Osteocyte (in vitro differentiated cells): ENCODE measurements around the gene USP36. TPM values are rescaled to one million over a fixed set of nuclear protein-coding genes. Genes with fewer than 3 reads are reported as not detected.

ENCODE experiments used
- DNase-seq: peaks from one replicate; pipeline ENCODE4 v3.0.0; 2021; ENCODE audit warnings: mixed read lengths; ENCODE audit not compliant: unreplicated experiment; ENCODE audit errors: extremely low spot score
- H3K27ac Mint-ChIP-seq: one replicate; pipeline ENCODE4 v1.8.0; 2021; ENCODE audit warnings: mild to moderate bottlenecking, mixed read lengths; ENCODE audit not compliant: unreplicated experiment
- H3K27me3 Mint-ChIP-seq: one replicate; pipeline ENCODE4 v1.8.0; 2021; ENCODE audit warnings: mixed read lengths; ENCODE audit not compliant: unreplicated experiment
- H3K36me3 Mint-ChIP-seq: one replicate; pipeline ENCODE4 v1.8.0; 2021; ENCODE audit warnings: mixed read lengths; ENCODE audit not compliant: unreplicated experiment
- H3K4me1 Mint-ChIP-seq: one replicate; pipeline ENCODE4 v1.8.0; 2021; ENCODE audit warnings: mixed read lengths; ENCODE audit not compliant: unreplicated experiment
- H3K4me3 Mint-ChIP-seq: one replicate; pipeline ENCODE4 v1.8.0; 2021; ENCODE audit warnings: mild to moderate bottlenecking, moderate library complexity, mixed read lengths; ENCODE audit not compliant: unreplicated experiment
- H3K9me3 Mint-ChIP-seq: one replicate; pipeline ENCODE4 v1.8.0; 2021; ENCODE audit warnings: mixed read lengths; ENCODE audit not compliant: unreplicated experiment
- CTCF ChIP-seq: fragments of 200-600 bp; sonication (generic); IDR thresholded peaks from 2 replicates; pipeline ENCODE4 v1.5.0; 2021; ENCODE audit warnings: antibody characterized with exemption, mild to moderate bottlenecking, moderate library complexity
- total RNA-seq: library from RNA; stranded (reverse); gene quantifications from 2 replicates; pipeline ENCODE4 v1.2.1, GENCODE V29; 2021

Gene USP36
- total RNA-seq, 1 donor from 2014 or later = 56.2 TPM

GRCh38 chr17:78831688-78832540 lies 8.7 kb downstream of the USP36 start:
- Mint-ChIP-seq H3K4me1 (peaks cover 2% of the 10 kb centered on the region), H3K9me3 (no peaks in the 10 kb centered on the region), H3K27me3 (no peaks in the 10 kb centered on the region), H3K27ac (no peak overlapping the region), H3K36me3 (peaks cover 62% of the 10 kb centered on the region), H3K4me3 (no peak overlapping the region)
- no peak for DNase-seq
- TF ChIP-seq CTCF = no peak

GRCh38 chr17:78829477-78829876 lies 11.1 kb downstream of the USP36 start:
- H3K27ac Mint-ChIP-seq = no peak overlapping the region
- no peak for DNase-seq
- H3K36me3 Mint-ChIP-seq = peaks cover 67% of the 10 kb centered on the region
- no peak for TF ChIP-seq CTCF
- peaks cover 2% of the 10 kb centered on the region for H3K4me1 Mint-ChIP-seq
- no peaks in the 10 kb centered on the region for H3K9me3 Mint-ChIP-seq
- H3K4me3 Mint-ChIP-seq = no peak overlapping the region
- no peaks in the 10 kb centered on the region for H3K27me3 Mint-ChIP-seq

GRCh38 chr17:78828470-78829185 lies 12.0 kb downstream of the USP36 start:
- no peak for DNase-seq
- Mint-ChIP-seq H3K4me1 (peaks cover 6% of the 10 kb centered on the region), H3K27me3 (no peaks in the 10 kb centered on the region), H3K27ac (no peak overlapping the region), H3K4me3 (no peak overlapping the region), H3K36me3 (peaks cover 72% of the 10 kb centered on the region), H3K9me3 (no peaks in the 10 kb centered on the region)
- peak; percentile 27 for TF ChIP-seq CTCF

- Mint-ChIP-seq H3K9me3 (no peaks in the 10 kb centered on the region), H3K36me3 (peaks cover 73% of the 10 kb centered on the region), H3K27ac (no peak overlapping the region), H3K4me3 (no peak overlapping the region), H3K4me1 (peaks cover 20% of the 10 kb centered on the region), H3K27me3 (no peaks in the 10 kb centered on the region)
- no peak for DNase-seq
- no peak for TF ChIP-seq CTCF
Measured at GRCh38 chr17:78826836-78827509, 13.6 kb downstream of the USP36 start.

- no peak for DNase-seq
- TF ChIP-seq CTCF = no peak
- Mint-ChIP-seq H3K4me1 (peaks cover 20% of the 10 kb centered on the region), H3K9me3 (no peaks in the 10 kb centered on the region), H3K27ac (no peak overlapping the region), H3K27me3 (no peaks in the 10 kb centered on the region), H3K4me3 (no peak overlapping the region), H3K36me3 (peaks cover 72% of the 10 kb centered on the region)
Measured at GRCh38 chr17:78826421-78826820, 14.2 kb downstream of the USP36 start.
